ACHN (cell line): ENCODE results near the gene RBBP9.
"Not testable (repeated sequence)": the region's sequence is repeated elsewhere in the genome, so short reads cannot be mapped to it uniquely, and the experiment has no call there.

ENCODE experiments used
- DNase-seq: peaks from one replicate; pipeline ENCODE4 v3.0.0-alpha.2; 2015
- in situ Hi-C: cut with HindIII; loops from 2 replicates; pipeline ENCODE4 v1.10.0; 2017; ENCODE audit warnings: low sequenced_read_pairs, low pct_ligation_motif_present, low pct_unique_long_range_greater_than_20kb

The RBBP9 gene

DNA sequence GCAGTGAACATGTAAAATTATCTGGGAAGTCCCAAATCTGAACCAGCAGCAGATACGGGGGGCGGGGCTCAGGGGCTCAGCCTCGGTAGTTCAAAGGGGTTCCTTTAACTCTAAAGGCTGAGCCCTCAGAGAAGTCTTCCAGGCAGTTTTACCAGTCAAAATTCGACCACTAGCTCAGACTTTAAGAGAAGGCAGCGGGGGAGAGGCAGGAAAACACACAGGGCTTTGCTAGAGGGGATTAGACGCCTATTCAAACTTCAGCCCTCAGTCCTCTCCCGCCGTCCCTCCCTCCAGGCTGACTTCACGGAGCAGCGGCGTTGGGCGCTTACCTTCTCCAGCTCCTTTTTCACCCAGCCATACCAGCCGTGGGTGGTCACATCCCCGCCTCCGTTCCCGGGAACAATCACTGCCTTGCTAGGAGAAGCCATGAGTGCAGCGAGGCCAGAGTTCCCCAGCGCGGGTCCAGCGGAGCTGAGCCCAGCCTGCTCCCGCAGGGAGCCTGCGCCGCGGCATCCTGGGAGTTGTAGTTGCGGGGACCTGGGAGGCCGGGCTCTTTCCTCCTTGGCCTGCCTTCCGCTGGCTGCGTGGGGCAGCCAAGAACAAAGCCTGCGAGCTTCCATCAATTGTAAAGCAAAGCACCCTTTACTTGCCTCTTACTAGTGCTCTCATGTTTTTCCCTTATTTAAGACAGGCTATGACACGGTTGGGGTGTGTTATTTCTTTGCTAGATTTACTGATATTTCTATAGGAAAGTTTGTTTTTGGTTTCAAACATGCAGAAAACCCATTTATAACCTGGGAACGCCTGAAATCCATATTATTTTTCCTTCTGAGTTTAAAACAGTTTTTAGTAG is at the start of gene RBBP9:
RBBP9 (minus strand) TSS at position 486 of the 853 bp plus-strand sequence; CDS start at position 428, 58 bp downstream.
- in situ Hi-C loops, result no loop called here
- DNase-seq, result peak; percentile 76

- in situ Hi-C loops, result no loop called here
Observed at GRCh38 chr20:18545566-18545965, 48.5 kb upstream of the RBBP9 start.

DNA sequence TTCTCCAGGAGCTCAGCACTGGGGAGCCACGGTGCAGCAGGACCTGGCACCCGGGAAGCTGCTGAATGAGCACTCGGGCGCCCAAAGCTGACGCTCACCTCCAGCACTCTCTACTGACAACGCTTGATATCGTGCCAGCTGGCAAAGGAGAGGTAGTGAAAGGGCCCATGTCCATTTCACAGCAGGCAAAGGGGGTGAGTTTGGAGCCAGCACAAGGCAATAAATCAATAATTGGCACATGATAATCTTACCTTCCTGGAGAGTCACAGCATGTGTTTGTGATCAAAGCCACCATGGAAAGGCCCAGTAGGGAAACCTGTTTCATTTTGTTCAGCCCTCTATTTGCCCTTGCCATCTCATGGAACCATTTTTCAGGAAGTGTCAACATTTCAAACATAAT is 46.9 kb upstream of the RBBP9 start:
- in situ Hi-C loops, result no loop called here
- no peak for DNase-seq

More at GRCh38 chr20:18545566-18545965, 48.5 kb upstream of the RBBP9 start:
- no peak for DNase-seq

GRCh38 chr20:18543216-18543615 is 46.2 kb upstream of the RBBP9 start:
- no peak for DNase-seq
- in situ Hi-C loops, result no loop called here

DNA sequence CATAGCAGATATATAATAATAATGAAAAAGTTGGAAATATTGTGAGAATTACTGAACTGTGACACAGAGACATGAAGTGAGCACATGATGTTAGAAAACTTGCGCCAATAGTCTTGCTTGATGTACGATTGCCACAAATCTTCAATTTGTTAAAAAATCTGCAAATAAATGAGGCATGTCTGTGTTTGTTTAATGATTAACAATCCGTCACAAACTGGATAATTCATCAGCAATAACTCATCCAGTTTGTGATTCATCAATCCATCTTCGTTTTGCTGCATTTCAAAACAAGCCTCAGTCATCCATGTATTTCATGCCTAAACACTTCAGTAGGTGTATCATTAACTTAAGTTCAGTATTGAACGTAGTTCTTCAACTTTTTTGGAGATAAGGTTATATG is 44.7 kb upstream of the RBBP9 start:
- DNase-seq, result peak; percentile 92
- in situ Hi-C loops, result no loop called here

- DNase-seq, result no peak
- in situ Hi-C loops, result no loop called here
Observed at GRCh38 chr20:18537651-18538050, 40.6 kb upstream of the RBBP9 start.

- in situ Hi-C loops, result no loop called here
- no peak for DNase-seq
Observed at GRCh38 chr20:18533978-18534644, 37.1 kb upstream of the RBBP9 start.

DNA sequence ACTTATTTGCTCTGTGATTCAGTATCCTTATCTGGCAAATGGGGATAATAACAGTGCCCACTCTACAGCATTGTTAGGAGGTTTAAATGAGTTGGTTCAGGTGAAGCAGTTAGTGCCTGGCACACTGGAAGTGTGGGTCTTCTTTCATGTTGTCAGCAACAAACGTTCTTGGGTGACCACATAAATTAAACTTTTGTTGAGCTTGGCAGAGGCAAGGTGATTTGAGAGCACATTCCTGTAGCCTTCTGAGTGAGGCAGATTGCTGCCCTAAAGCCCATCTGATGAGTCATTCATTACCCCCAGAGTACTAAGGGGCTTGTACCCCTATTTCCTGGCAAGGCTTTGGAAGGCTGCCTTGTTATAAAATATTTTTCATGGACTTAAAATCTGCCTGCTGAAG is 36.5 kb upstream of the RBBP9 start:
- in situ Hi-C loops, result no loop called here
- DNase-seq, result peak; percentile 8

DNA sequence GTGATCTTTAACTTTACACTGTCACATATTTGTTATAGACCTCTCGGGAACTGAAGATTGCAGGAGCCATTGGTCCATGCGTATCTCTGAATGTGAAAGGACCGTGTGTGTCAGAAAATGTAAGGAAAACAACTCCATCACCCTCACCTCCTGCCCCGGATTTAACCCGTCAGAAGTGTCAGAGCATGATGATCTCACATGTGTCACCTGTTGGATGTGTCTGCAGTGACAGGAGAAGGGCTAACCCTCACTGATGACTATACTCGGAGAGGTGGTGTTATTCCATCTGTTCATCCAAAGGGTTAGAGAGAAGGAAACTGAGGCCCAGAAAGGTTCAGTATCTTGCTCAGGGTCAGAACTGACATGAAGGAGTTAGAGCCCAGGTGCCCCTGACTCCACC is 35.6 kb upstream of the RBBP9 start:
- no peak for DNase-seq
- in situ Hi-C loops, result no loop called here

- in situ Hi-C loops, result no loop called here
- no peak for DNase-seq
Observed at GRCh38 chr20:18529041-18529440, 32.0 kb upstream of the RBBP9 start.

GRCh38 chr20:18527836-18528235 is 30.8 kb upstream of the RBBP9 start:
- peak; percentile 34 for DNase-seq
- in situ Hi-C loops, result no loop called here

GRCh38 chr20:18527339-18527738 is 30.3 kb upstream of the RBBP9 start:
- no peak for DNase-seq
- in situ Hi-C loops, result no loop called here

DNA sequence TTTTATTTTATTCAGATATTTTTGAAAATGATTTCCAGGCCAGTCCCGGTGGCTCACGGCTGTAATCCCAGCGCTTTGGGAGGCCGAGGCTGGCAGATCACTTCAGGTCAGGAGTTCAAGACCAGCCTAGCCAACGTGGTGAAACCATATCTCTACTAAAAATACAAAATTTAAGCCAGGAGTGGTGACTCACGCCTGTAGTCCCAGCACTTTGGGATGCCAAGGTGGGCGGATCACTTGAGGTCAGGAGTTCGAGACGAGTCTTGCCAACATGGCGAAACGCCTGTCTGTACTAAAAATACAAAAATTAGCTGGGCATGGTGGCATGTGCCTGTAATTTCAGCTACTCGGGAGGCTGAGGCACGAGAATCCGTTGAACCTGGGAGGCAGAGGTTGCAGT is 29.7 kb upstream of the RBBP9 start:
- DNase-seq, in situ Hi-C loops: not testable (repeated sequence)

GRCh38 chr20:18524646-18525045 is 27.6 kb upstream of the RBBP9 start:
- in situ Hi-C loops, result no loop called here
- DNase-seq, result peak; percentile 69

DNA sequence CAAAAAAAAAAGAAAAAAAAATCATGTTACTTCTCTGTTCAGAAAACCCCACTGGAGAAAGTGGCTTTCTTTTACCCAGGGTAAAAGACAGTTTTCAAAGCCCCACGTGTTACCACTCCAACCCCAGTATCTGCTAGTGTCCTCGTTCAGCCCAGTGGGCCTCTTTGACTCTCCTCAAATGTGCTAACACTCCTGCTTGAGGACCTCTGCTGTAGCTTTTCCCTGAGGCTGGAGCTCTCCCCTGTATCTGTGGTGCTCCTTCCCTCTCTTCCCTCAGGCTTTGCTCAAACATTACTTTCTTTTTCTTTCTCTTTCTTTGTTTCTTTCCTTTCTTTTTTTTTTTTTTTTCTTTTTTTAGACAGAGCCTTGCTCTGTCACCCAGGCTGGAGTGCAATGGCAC is 26.0 kb upstream of the RBBP9 start:
- in situ Hi-C loops, result no loop called here
- DNase-seq, result no peak

DNA sequence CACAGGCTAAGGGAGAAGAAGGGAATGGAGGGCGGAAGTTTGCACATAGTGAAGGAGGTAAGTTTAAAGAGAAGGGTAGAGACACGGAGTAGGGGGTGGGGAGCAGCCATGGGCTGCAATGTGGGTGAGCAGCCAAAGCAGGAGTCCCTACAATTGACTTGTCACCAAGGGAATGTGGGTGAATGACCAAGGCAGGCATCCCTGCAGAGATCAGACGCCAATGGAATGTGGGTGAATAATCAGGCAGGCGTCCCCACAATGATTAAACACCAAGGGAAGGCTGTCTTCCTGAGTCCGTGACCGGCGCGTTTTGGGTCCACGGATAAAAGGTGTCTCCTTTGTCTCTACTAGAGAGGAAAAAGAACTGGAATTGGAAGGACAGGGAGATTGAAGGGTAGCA is 25.0 kb upstream of the RBBP9 start:
- in situ Hi-C loops, result not testable (repeated sequence)
- DNase-seq, result peak; percentile 80

DNA sequence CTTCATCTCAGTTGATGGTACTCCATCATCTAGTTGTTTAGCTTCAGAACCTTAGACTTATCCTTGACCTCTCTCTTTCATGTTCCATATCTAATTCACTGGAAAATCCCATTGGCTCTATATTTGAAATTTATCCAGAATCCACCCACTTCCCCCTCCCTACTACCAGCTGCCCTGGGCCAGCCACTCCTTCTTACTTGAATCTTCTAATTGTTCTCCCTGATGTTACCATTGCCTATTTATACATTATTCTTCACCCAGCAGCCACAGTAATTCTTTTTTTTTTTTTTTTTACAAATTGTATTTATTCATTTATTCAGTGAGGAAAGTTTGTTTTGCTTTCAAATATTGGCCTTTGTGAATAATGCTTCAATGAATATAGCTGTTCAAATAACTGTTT is 18.9 kb upstream of the RBBP9 start:
- in situ Hi-C loops, result no loop called here
- no peak for DNase-seq

DNA sequence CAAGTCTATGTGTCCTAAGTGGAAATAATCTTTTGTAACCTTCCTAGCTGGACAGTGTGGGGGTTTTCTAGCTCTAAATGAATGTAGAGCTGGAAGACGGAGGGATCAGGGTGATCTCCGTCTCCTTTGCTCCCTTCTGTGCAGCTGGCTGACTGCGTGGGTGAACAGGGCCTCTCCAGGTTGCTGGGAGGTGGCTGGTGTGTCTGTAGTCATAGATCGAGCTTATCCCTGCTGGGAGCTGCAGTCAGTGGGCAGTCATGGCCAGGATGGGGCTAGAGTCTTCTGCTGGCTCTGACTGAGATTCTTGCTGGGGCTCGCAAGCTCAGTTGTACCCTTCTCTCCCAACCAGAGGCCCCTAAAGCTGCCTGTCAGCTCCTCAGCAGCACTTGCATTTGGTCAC is 17.1 kb upstream of the RBBP9 start:
- in situ Hi-C loops, result no loop called here
- DNase-seq, result no peak

- in situ Hi-C loops, result no loop called here
- DNase-seq, result no peak
Observed at GRCh38 chr20:18513208-18513607, 16.2 kb upstream of the RBBP9 start.

- in situ Hi-C loops, result no loop called here
- DNase-seq, result no peak
Observed at GRCh38 chr20:18511571-18511970, 14.5 kb upstream of the RBBP9 start.
